Measurements from ENCODE around the gene NFASC. TPM values are rescaled to one million over a fixed set of nuclear protein-coding genes. Genes with fewer than 3 reads are reported as not detected.

NFASC gene
- total and polyA plus RNA-seq, 2 donors from 2014 or later = 23.2 to 29.9 TPM

- peaks cover 8% of the 10 kb centered on the region for H3K27me3 ChIP-seq (ENCODE audit: control insufficient read depth, insufficient read depth, low read length)
- H3K4me3 ChIP-seq (ENCODE audit: low read length in 3 of 3) = no peak overlapping the region
- no peak overlapping the region for H3K27ac ChIP-seq (ENCODE audit: low read depth in 2 of 2, low read length in 2 of 2)
- peaks cover 0 to under 1% (median 0%) of the 10 kb centered on the region in 3 donors for H3K4me1 ChIP-seq (ENCODE audit: control insufficient read depth in 2 of 3, insufficient read depth in 2 of 3, low read depth in 1 of 3, low read length in 3 of 3)
- no peak for DNase-seq
- no peak for TF ChIP-seq CTCF (IDR thresholded peaks at IDR 0.05; ENCODE audit: borderline replicate concordance, extremely low read depth, insufficient read depth)
- no peak overlapping the region for H3K9ac ChIP-seq (ENCODE audit: low read length in 3 of 3)
- intact Hi-C loops (cut with DNase I) = no loop called here
- no peak for FAIRE-seq
- H3K36me3 ChIP-seq (ENCODE audit: control insufficient read depth in 2 of 3, insufficient read depth in 3 of 3, low read length in 3 of 3) = no peaks in the 10 kb centered on the region
- H3K9me3 ChIP-seq (ENCODE audit: control insufficient read depth in 2 of 3, insufficient read depth in 1 of 3, low read length in 3 of 3) = no peaks in the 10 kb centered on the region
Observed at GRCh38 chr1:205048382-205048781, 177.7 kb downstream of the NFASC start.

GRCh38 chr1:205049479-205049878 is 178.8 kb downstream of the NFASC start:
- intact Hi-C loops (cut with DNase I) = no loop called here
- Histone ChIP-seq H3K27me3 (ENCODE audit: control insufficient read depth, insufficient read depth, low read length) (peaks cover 7% of the 10 kb centered on the region), H3K9ac (ENCODE audit: low read length in 3 of 3) (no peak overlapping the region), H3K4me3 (ENCODE audit: low read length in 3 of 3) (no peak overlapping the region), H3K36me3 (ENCODE audit: control insufficient read depth in 2 of 3, insufficient read depth in 3 of 3, low read length in 3 of 3) (no peaks in the 10 kb centered on the region), H3K4me1 (ENCODE audit: control insufficient read depth in 2 of 3, insufficient read depth in 2 of 3, low read depth in 1 of 3, low read length in 3 of 3) (no peaks in the 10 kb centered on the region), H3K9me3 (ENCODE audit: control insufficient read depth in 2 of 3, insufficient read depth in 1 of 3, low read length in 3 of 3) (no peaks in the 10 kb centered on the region), H3K27ac (ENCODE audit: low read depth in 2 of 2, low read length in 2 of 2) (no peak overlapping the region)
- TF ChIP-seq CTCF (IDR thresholded peaks at IDR 0.05; ENCODE audit: borderline replicate concordance, extremely low read depth, insufficient read depth) = no peak
- FAIRE-seq (no peak), DNase-seq (no peak)

- H3K9ac ChIP-seq (ENCODE audit: low read length in 3 of 3) = no peak overlapping the region
- no peak for TF ChIP-seq CTCF (IDR thresholded peaks at IDR 0.05; ENCODE audit: borderline replicate concordance, extremely low read depth, insufficient read depth)
Observed at GRCh38 chr1:205052690-205053089, 182.0 kb downstream of the NFASC start.

GRCh38 chr1:205053296-205053695 is 182.6 kb downstream of the NFASC start:
- intact Hi-C loops (cut with DNase I) = no loop called here
- DNase-seq (no peak), FAIRE-seq (no peak)
- Histone ChIP-seq H3K9me3 (ENCODE audit: control insufficient read depth in 2 of 3, insufficient read depth in 1 of 3, low read length in 3 of 3) (no peaks in the 10 kb centered on the region), H3K27me3 (ENCODE audit: control insufficient read depth, insufficient read depth, low read length) (no peaks in the 10 kb centered on the region), H3K27ac (ENCODE audit: low read depth in 2 of 2, low read length in 2 of 2) (no peak overlapping the region), H3K9ac (ENCODE audit: low read length in 3 of 3) (no peak overlapping the region), H3K36me3 (ENCODE audit: control insufficient read depth in 2 of 3, insufficient read depth in 3 of 3, low read length in 3 of 3) (no peaks in the 10 kb centered on the region), H3K4me3 (ENCODE audit: low read length in 3 of 3) (no peak overlapping the region), H3K4me1 (ENCODE audit: control insufficient read depth in 2 of 3, insufficient read depth in 2 of 3, low read depth in 1 of 3, low read length in 3 of 3) (no peaks in the 10 kb centered on the region)
- TF ChIP-seq CTCF (IDR thresholded peaks at IDR 0.05; ENCODE audit: borderline replicate concordance, extremely low read depth, insufficient read depth) = no peak

More at GRCh38 chr1:205052690-205053089, 182.0 kb downstream of the NFASC start:
- Histone ChIP-seq H3K4me3 (ENCODE audit: low read length in 3 of 3) (no peak overlapping the region), H3K9me3 (ENCODE audit: control insufficient read depth in 2 of 3, insufficient read depth in 1 of 3, low read length in 3 of 3) (no peaks in the 10 kb centered on the region), H3K27me3 (ENCODE audit: control insufficient read depth, insufficient read depth, low read length) (no peaks in the 10 kb centered on the region), H3K4me1 (ENCODE audit: control insufficient read depth in 2 of 3, insufficient read depth in 2 of 3, low read depth in 1 of 3, low read length in 3 of 3) (no peaks in the 10 kb centered on the region), H3K27ac (ENCODE audit: low read depth in 2 of 2, low read length in 2 of 2) (no peak overlapping the region), H3K36me3 (ENCODE audit: control insufficient read depth in 2 of 3, insufficient read depth in 3 of 3, low read length in 3 of 3) (no peaks in the 10 kb centered on the region)
- intact Hi-C loops (cut with DNase I) = no loop called here
- DNase-seq = no peak
- no peak for FAIRE-seq

Data from kidney (tissue), 14 donors.